ENCODE data around the gene PIWIL4. TPM values are rescaled to one million over a fixed set of nuclear protein-coding genes. Genes with fewer than 3 reads are reported as not detected.

The PIWIL4 gene
- total RNA-seq, 2 experiments from 2014 or later: 0.29 to 0.90 TPM

- H3K27ac Mint-ChIP-seq: no peak overlapping the region
- peaks cover 12% of the 10 kb centered on the region for H3K27me3 Mint-ChIP-seq
- no peaks in the 10 kb centered on the region for H3K36me3 Mint-ChIP-seq
- no peak overlapping the region for H3K4me3 Mint-ChIP-seq
- no peaks in the 10 kb centered on the region for H3K4me1 Mint-ChIP-seq (ENCODE audit: low read depth)
- intact Hi-C loops (cut with micrococcal nuclease): no loop called here
- CTCF ChIA-PET: no interaction called here
- POLR2A ChIA-PET: no interaction called here
- no peak for DNase-seq
- no peaks in the 10 kb centered on the region for H3K9me3 Mint-ChIP-seq
These were observed 95.8 kb downstream of the PIWIL4 start for GRCh38 chr11:94662846-94663390.

- CTCF ChIA-PET: no interaction called here
- intact Hi-C loops (cut with micrococcal nuclease): no loop called here
- no peaks in the 10 kb centered on the region for H3K9me3 Mint-ChIP-seq
- DNase-seq: no peak
- no peaks in the 10 kb centered on the region for H3K36me3 Mint-ChIP-seq
- no peak overlapping the region for H3K27ac Mint-ChIP-seq
- POLR2A ChIA-PET: no interaction called here
- H3K27me3 Mint-ChIP-seq: peaks cover 8% of the 10 kb centered on the region
- H3K4me3 Mint-ChIP-seq: no peak overlapping the region
- no peaks in the 10 kb centered on the region for H3K4me1 Mint-ChIP-seq (ENCODE audit: low read depth)
These were observed 97.2 kb downstream of the PIWIL4 start for GRCh38 chr11:94664346-94664745.

GRCh38 chr11:94665116-94665659, 98.0 kb downstream of the PIWIL4 start:
- Mint-ChIP-seq H3K4me3 (no peak overlapping the region), H3K4me1 (ENCODE audit: low read depth) (no peaks in the 10 kb centered on the region), H3K9me3 (no peaks in the 10 kb centered on the region), H3K36me3 (no peaks in the 10 kb centered on the region), H3K27me3 (peaks cover 8% of the 10 kb centered on the region), H3K27ac (no peak overlapping the region)
- ChIA-PET CTCF (no interaction called here), POLR2A (no interaction called here)
- intact Hi-C loops (cut with micrococcal nuclease): no loop called here
- no peak for DNase-seq

- ChIA-PET POLR2A (no interaction called here), CTCF (no interaction called here)
- Mint-ChIP-seq H3K36me3 (no peaks in the 10 kb centered on the region), H3K4me3 (no peak overlapping the region), H3K27ac (no peak overlapping the region), H3K4me1 (ENCODE audit: low read depth) (no peaks in the 10 kb centered on the region), H3K27me3 (no peaks in the 10 kb centered on the region), H3K9me3 (no peaks in the 10 kb centered on the region)
- DNase-seq: no peak
- intact Hi-C loops (cut with micrococcal nuclease): no loop called here
These were observed 99.9 kb downstream of the PIWIL4 start for GRCh38 chr11:94666792-94667721.

GRCh38 chr11:94668212-94668793, 101.1 kb downstream of the PIWIL4 start:
- DNase-seq: no peak
- Mint-ChIP-seq H3K9me3 (no peaks in the 10 kb centered on the region), H3K27ac (no peak overlapping the region), H3K4me3 (no peak overlapping the region), H3K36me3 (no peaks in the 10 kb centered on the region), H3K27me3 (no peaks in the 10 kb centered on the region), H3K4me1 (ENCODE audit: low read depth) (no peaks in the 10 kb centered on the region)
- CTCF ChIA-PET: no interaction called here
- POLR2A ChIA-PET: no interaction called here
- intact Hi-C loops (cut with micrococcal nuclease): no loop called here

- CTCF ChIA-PET: no interaction called here
- Mint-ChIP-seq H3K27me3 (no peaks in the 10 kb centered on the region), H3K9me3 (no peaks in the 10 kb centered on the region), H3K27ac (no peak overlapping the region), H3K4me3 (no peak overlapping the region), H3K4me1 (ENCODE audit: low read depth) (no peaks in the 10 kb centered on the region), H3K36me3 (no peaks in the 10 kb centered on the region)
- DNase-seq: no peak
- intact Hi-C loops (cut with micrococcal nuclease): no loop called here
- POLR2A ChIA-PET: no interaction called here
These were observed 101.9 kb downstream of the PIWIL4 start for GRCh38 chr11:94669023-94669422.

Other genes with a start within 250 kb of the PIWIL4 start
- gene GPR83, start 165.9 kb upstream of the PIWIL4 start, total RNA-seq: not detected
- gene MRE11, start 73.5 kb upstream of the PIWIL4 start, total RNA-seq: 10 to 100 TPM; 43.4 to 47.6 TPM
- 10 to 100 TPM; 18.6 to 19.2 TPM for gene ANKRD49, start 73.4 kb upstream of the PIWIL4 start, total RNA-seq
- gene C11orf97, start 54.9 kb upstream of the PIWIL4 start, total RNA-seq: not detected
- 1 to 10 TPM; 3.6 to 3.9 TPM for gene FUT4, start 23.4 kb upstream of the PIWIL4 start, total RNA-seq
- under 1 TPM; 0.24 to 0.31 TPM for gene AMOTL1, start 201.0 kb downstream of the PIWIL4 start, total RNA-seq